Measurements from ENCODE around the gene PLA2G4E.

PLA2G4E gene

GRCh38 chr15:42016971-42017370, 3.9 kb downstream of the PLA2G4E start:
- no peak for DNase-seq

- no peak for DNase-seq
These were observed 6.4 kb downstream of the PLA2G4E start for GRCh38 chr15:42014406-42014805.

- DNase-seq, result no peak
These were observed 7.8 kb downstream of the PLA2G4E start for GRCh38 chr15:42012928-42013482.

- DNase-seq, result no peak
These were observed 8.6 kb downstream of the PLA2G4E start for GRCh38 chr15:42012241-42012640.

GRCh38 chr15:42011074-42011473, 9.8 kb downstream of the PLA2G4E start:
- peak; percentile 5 for DNase-seq

GRCh38 chr15:42010434-42010833, 10.4 kb downstream of the PLA2G4E start:
- no peak for DNase-seq

GRCh38 chr15:42009474-42009873, 11.4 kb downstream of the PLA2G4E start:
- DNase-seq, result no peak

GRCh38 chr15:42009022-42009421, 11.8 kb downstream of the PLA2G4E start:
- no peak for DNase-seq

- DNase-seq, result no peak
These were observed 13.5 kb downstream of the PLA2G4E start for GRCh38 chr15:42007386-42007785.

- no peak for DNase-seq
These were observed 18.5 kb downstream of the PLA2G4E start for GRCh38 chr15:42002333-42002732.

- no peak for DNase-seq
These were observed 19.6 kb downstream of the PLA2G4E start for GRCh38 chr15:42001236-42001635.

GRCh38 chr15:41999290-42000285, 21.3 kb downstream of the PLA2G4E start:
- DNase-seq, result no peak

- DNase-seq, result no peak
These were observed 23.0 kb downstream of the PLA2G4E start for GRCh38 chr15:41997845-41998244.

- DNase-seq, result no peak
These were observed 23.8 kb downstream of the PLA2G4E start for GRCh38 chr15:41996921-41997592.

- no peak for DNase-seq
These were observed 24.5 kb downstream of the PLA2G4E start for GRCh38 chr15:41996376-41996775.

- DNase-seq, result no peak
These were observed 25.4 kb downstream of the PLA2G4E start for GRCh38 chr15:41995476-41995855.

GRCh38 chr15:41994772-41995475, 25.9 kb downstream of the PLA2G4E start:
- DNase-seq, result no peak

GRCh38 chr15:41994171-41994650, 26.6 kb downstream of the PLA2G4E start:
- no peak for DNase-seq

- DNase-seq, result no peak
These were observed 27.2 kb downstream of the PLA2G4E start for GRCh38 chr15:41993472-41994170.

- DNase-seq, result no peak
These were observed 28.0 kb downstream of the PLA2G4E start for GRCh38 chr15:41992803-41993190.

- no peak for DNase-seq
These were observed 28.6 kb downstream of the PLA2G4E start for GRCh38 chr15:41992151-41992802.

- DNase-seq, result no peak
These were observed 30.2 kb downstream of the PLA2G4E start for GRCh38 chr15:41990691-41991090.

All from NCI-H345 (cell line).